HG03342 (cell line): ENCODE results near the gene LRCH1.

Source experiments
- ATAC-seq: cut with Tn5 transposase; IDR thresholded peaks from one replicate; pipeline ENCODE4 v1.9.1; 2021; ENCODE audit warnings: mild to moderate bottlenecking, moderate library complexity; ENCODE audit not compliant: unreplicated experiment

The LRCH1 gene

GRCh38 chr13:46531953-46532352 lies 21.0 kb upstream of the LRCH1 start:
- ATAC-seq = no peak

GRCh38 chr13:46535002-46535401 lies 18.0 kb upstream of the LRCH1 start:
- no peak for ATAC-seq

DNA sequence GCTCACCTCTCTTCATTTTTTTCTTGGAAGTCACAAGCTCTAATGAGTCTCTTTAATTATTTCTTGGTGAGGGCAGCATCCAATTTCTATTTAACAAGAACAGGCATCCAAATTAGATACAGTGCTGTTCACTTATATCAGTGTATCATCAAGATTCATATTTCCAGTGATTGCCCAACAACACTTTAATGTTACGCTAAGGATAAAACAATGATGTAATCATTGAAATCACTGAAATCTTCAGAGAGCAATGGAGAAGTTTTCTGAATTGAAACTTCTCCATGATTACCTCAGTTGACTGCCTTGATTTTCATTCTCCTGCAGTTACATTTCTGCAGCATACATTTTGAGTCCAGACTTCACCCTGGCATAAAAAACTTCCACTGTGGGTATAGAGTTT lies 17.1 kb upstream of the LRCH1 start:
- no peak for ATAC-seq

DNA sequence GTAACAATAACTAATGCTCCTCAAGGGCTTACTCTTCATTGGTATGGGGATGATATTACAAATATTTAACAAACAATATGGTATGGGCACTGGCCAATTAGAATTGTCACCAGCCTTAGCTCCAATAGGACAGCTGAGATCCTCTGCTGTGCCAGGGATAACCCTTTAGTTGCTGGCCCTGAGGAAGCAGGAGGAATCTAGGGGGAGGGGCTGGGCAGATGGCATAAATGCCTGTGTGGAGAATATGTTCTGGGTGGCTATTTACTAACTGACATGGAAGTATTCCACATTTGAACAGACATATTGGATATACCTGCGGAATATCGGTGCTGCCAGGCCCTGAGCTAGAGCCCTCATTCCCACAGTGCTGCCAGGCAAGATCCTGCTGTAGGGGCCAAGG lies 16.6 kb upstream of the LRCH1 start:
- no peak for ATAC-seq

- ATAC-seq = no peak
Measured at GRCh38 chr13:46539231-46539630, 13.7 kb upstream of the LRCH1 start.

DNA sequence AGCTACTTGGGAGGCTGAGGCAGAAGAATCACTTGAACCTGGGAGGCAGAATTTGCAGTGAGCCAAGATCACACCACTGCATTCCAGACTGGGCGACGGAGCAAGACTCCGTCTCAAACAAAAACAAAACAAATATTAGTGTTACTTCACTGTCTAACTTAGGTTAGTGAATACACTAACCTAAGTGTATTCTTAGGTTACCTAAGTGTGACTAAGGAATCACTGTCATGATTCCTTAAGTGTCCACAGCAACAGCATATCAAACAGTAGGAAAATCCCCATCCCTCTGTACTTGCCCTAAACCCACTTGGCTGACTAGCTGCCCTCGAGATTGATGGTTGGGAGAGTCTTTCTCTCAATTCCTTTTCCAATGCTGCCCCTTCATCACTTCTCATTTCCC lies 11.8 kb upstream of the LRCH1 start:
- no peak for ATAC-seq

DNA sequence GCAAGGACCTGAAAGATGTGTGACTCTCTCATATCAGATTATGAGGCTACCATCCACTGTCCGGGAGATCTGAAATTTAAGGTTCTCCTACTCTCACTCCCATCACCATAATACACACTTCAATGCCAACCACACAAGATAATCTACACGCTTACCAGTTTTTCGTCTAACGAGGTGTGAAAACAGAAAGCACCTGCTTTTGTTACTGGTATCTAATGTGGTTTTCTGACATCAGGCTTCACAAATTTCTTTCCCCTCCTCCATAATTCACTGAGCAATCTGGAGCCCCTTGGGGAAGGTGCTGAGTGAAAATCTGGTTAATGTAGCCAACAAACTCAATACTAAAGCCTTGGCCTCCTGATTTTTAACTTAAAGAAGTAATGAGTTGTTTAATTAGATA lies 10.1 kb upstream of the LRCH1 start:
- no peak for ATAC-seq

DNA sequence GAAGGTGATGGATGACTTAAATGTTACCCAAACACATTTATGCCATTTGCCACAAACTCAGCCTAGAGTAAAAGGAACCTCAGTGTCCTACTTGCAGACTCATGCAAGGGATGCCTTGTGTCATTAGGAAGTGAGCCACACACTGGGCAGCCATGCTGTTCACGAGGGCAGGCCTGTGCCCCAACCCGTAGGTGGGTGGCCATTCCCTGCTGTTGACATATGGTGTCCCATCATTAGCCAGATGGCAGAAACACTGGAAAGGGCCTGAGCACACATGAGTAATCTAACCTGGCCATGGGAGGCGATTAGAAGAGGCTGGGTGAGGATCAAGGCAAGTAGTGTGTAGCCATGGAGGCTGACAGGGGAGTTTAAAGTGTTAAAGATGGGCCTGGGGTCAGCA lies 9.7 kb upstream of the LRCH1 start:
- no peak for ATAC-seq

GRCh38 chr13:46544208-46544607 lies 8.8 kb upstream of the LRCH1 start:
- ATAC-seq = peak; percentile 76

DNA sequence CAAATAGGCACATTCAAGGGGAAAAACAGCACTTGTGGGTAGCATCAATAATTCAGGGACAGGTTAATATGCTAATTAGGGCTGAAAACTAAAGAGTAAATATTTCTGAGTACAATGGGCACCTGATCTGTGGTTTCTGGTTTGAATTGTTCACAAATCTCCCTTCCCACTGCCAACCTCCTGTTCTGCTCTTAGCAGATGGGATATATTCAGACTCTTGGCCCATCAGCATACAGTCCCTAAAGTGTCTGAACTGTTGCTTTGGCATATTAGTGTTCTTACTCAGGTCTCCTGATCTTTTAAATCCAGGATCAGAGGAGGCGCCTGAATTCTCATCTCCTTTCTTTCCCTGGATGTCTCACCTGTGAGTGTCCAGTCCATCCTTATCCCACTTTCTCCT lies 8.2 kb upstream of the LRCH1 start:
- ATAC-seq = no peak

DNA sequence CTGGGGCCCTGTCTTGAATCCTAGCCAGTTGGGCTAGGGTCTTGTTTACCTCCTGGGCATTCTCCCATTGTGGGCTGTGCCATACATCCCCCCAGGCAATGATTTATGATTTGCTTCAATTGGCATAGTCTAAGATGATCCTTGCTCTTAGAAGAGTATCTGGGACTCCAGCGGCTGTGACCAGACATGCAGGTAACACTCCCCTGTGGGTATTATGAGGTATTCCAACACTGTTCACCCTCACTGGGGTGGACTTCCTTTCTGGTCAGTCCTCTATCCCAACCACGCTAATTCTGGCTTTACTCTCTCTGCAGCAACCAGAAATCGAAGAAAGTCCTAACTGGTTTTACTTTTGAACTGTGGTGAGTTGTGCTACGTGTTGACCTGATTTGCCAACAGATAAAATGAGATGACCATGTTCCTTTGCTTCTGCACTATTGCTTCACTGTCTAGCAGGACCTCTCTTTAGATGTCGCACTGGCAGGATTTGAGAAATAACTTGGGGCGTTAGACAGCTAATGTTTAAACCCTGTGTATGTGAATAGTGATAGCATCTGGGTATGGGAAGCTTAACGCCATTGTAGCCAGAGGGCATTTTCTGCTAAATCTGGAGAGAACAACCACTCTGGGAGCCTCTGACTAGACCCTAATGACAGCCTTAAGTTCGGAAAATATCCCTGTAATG lies 6.7 kb upstream of the LRCH1 start:
- ATAC-seq = no peak

- no peak for ATAC-seq
Measured at GRCh38 chr13:46550822-46551221, 2.1 kb upstream of the LRCH1 start.

- no peak for ATAC-seq
Measured at GRCh38 chr13:46551410-46552302, 1.3 kb upstream of the LRCH1 start.

- ATAC-seq = no peak
Measured at GRCh38 chr13:46552303-46552682, 677 bp upstream of the LRCH1 start.

DNA sequence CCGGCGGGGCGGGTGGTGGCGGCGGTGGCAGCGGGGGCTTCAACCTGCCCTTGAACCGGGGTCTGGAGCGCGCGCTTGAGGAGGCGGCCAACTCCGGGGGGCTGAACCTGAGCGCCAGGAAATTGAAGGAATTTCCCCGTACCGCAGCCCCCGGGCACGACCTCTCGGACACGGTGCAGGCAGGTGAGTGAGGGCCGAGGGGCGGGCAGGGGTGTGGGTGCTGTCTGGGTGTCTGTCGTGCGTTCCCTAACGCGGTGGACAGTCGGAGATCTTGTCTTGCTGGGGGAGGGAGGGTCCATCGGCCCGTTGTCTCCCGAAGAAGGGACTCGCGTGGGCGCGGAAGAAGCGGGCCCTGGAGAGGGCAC lies 533 bp downstream of the LRCH1 start:
- ATAC-seq = peak; percentile 5

DNA sequence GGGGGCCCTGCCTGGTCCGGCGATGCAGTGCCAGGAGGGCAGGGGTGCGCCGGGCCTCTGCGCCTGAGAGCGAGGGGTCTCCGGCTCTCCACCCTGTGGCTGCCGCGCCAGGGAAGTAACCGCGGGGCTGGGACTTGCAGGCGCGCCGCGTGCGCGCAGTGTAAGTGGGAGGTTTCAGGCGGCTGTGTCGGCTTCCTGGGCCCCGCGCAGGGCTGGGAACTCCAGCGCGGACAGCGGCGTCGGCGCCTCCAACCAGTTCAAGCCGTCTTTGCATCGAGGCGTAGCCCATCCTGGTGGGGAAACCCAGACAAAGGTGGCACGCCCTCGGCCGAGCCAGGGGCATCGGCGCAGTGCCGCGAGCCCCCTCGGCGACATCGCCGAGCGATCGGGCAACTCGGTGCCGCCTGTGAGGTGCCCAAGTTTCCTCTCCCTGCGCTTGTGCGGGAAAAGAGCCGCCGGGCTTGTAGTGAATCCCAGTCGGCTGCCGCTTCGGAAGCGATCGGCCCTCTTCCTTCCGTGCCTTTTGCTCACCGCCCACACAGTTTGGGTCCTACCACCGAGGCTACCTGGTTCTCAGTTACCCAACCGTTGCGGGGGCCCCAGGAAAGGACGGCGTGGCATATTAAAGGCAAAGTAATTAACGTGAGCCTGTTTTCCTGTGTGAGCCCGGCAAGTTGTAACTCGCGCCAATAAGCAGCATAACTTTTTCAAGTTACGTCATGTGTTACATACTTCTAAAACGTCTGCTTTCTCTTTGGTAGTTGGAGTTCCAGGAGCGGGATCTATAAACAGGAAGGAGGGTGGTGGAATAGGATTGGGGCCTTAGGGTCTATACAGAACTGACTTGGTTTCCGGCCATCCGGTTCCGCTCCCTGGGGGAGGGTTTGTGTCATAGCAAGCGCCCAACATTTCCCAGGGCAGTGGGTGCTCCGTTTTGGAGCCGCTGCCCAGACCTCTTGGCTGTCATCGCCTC lies 1.2 kb downstream of the LRCH1 start:
- peak; percentile 48 for ATAC-seq

- no peak for ATAC-seq
Measured at GRCh38 chr13:46554951-46555350, 2.0 kb downstream of the LRCH1 start.

GRCh38 chr13:46555722-46556417 lies 2.9 kb downstream of the LRCH1 start:
- no peak for ATAC-seq

DNA sequence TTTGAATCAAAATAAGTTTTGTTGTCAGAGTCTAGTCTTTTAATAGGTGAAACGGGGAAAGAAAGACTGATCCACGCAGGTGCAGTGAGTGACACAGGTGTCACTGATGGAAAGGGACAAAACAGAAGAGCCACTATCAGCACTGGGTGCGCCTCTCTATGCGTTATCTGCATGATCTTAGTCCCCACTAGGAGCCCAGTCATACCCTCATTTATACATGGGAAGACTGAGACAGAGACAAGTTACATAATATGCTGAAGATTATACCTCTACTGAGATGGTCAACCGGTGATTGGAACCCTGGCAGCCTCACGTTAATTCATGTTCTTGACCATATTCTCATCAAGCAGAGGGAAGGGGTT lies 3.4 kb downstream of the LRCH1 start:
- ATAC-seq = no peak

GRCh38 chr13:46559272-46559805 lies 6.4 kb downstream of the LRCH1 start:
- no peak for ATAC-seq

DNA sequence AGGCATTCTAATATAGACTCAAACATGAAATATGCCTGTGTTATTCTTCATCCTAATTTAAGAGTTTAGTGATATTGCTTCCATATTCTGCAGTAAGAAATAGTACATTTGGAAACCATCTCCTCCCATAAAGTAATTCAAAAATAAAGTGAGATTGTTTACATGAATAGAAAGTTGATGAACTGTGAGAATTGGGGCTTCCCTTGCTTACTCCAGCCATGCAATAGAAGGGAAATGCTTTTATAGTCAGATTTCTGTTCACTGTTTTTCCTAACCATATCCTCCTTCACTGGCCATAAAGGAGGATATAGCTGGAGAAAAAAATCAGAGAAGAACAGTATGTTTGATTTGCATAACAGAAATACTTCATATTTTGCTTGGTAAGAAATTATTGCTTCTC lies 7.8 kb downstream of the LRCH1 start:
- ATAC-seq = no peak
